GM19438 (cell line): ENCODE results near the gene CDK5RAP2.
"Not testable (repeated sequence)": the region's sequence is repeated elsewhere in the genome, so short reads cannot be mapped to it uniquely, and the experiment has no call there.

Experiments
- ATAC-seq: cut with Tn5 transposase; IDR thresholded peaks from one replicate; pipeline ENCODE4 v1.9.1; 2021; ENCODE audit warnings: low read depth; ENCODE audit not compliant: unreplicated experiment

CDK5RAP2 gene

GRCh38 chr9:120555839-120556238, 24.1 kb downstream of the CDK5RAP2 start:
- no peak for ATAC-seq

GRCh38 chr9:120552210-120552704, 27.7 kb downstream of the CDK5RAP2 start:
- not testable (repeated sequence) for ATAC-seq

- no peak for ATAC-seq
Observed at GRCh38 chr9:120545701-120546550, 34.0 kb downstream of the CDK5RAP2 start.

GRCh38 chr9:120544441-120544840, 35.5 kb downstream of the CDK5RAP2 start:
- no peak for ATAC-seq

- ATAC-seq: no peak
Observed at GRCh38 chr9:120542701-120543490, 37.1 kb downstream of the CDK5RAP2 start.

GRCh38 chr9:120541921-120542320, 38.0 kb downstream of the CDK5RAP2 start:
- ATAC-seq: no peak

GRCh38 chr9:120539951-120540350, 40.0 kb downstream of the CDK5RAP2 start:
- no peak for ATAC-seq

GRCh38 chr9:120538339-120538738, 41.6 kb downstream of the CDK5RAP2 start:
- no peak for ATAC-seq

GRCh38 chr9:120536949-120537640, 42.9 kb downstream of the CDK5RAP2 start:
- no peak for ATAC-seq

GRCh38 chr9:120536094-120536493, 43.9 kb downstream of the CDK5RAP2 start:
- no peak for ATAC-seq

- no peak for ATAC-seq
Observed at GRCh38 chr9:120534266-120534665, 45.7 kb downstream of the CDK5RAP2 start.

GRCh38 chr9:120532891-120533290, 47.1 kb downstream of the CDK5RAP2 start:
- no peak for ATAC-seq

GRCh38 chr9:120532475-120532874, 47.5 kb downstream of the CDK5RAP2 start:
- ATAC-seq: no peak

GRCh38 chr9:120531683-120532300, 48.2 kb downstream of the CDK5RAP2 start:
- ATAC-seq: no peak

GRCh38 chr9:120530220-120530832, 49.6 kb downstream of the CDK5RAP2 start:
- ATAC-seq: not testable (repeated sequence)

GRCh38 chr9:120528829-120529228, 51.1 kb downstream of the CDK5RAP2 start:
- no peak for ATAC-seq

GRCh38 chr9:120528327-120528726, 51.6 kb downstream of the CDK5RAP2 start:
- no peak for ATAC-seq

GRCh38 chr9:120526534-120526933, 53.4 kb downstream of the CDK5RAP2 start:
- ATAC-seq: no peak

- no peak for ATAC-seq
Observed at GRCh38 chr9:120524863-120525262, 55.1 kb downstream of the CDK5RAP2 start.

- ATAC-seq: no peak
Observed at GRCh38 chr9:120524038-120524437, 55.9 kb downstream of the CDK5RAP2 start.
